NCI-H446 (cell line): ENCODE results near the gene AHRR.
"Not testable (repeated sequence)": the region's sequence is repeated elsewhere in the genome, so short reads cannot be mapped to it uniquely, and the experiment has no call there.

Experiments
- DNase-seq, 2 experiments: peaks; one replicate each; lab custom pipeline; 2025; lab: John Stamatoyannopoulos, UW

The AHRR gene

DNA sequence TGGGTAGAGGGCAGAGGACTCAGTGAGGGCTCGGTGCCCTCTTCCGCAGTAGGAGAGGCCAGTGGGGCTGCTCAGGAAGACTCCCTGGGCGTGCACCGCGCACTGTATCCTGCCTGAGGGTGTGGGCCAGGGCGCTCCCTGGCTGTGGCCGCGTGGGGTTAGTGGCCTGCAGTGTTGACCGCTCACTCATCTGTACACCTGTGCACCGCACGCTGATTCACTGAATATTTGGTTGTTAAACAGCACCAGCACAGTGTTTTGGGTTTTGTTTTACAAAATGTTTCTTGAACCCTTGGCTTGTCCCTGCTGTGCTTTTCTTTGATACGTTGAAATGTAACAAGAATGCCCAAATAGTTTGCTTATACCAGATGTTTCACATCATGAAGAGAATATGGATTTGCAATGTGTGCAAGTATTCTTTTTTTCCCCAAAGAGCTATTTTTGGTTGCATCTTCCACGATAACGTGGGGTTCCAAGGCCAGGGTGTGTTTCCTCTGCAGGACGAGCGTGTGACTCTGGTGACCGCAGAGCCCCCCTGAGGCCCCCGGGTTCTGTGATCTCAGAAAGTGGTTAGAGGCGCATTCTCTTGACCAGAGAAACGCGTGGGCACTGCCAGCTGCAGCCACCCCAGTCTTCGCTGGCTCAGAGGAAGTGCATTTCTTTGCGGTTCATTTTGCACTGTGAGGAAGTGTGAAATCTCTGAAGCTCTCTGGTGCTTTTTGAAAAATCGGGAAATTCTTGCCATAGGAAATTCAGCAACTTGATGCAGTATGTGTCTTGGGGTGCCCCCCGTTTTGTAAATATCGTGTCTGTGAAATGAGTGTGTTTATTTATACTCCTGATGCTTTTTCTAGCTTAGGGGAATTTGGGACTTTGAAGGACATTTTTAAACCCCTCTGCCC, 46.9 kb downstream of the AHRR start:
- DNase-seq, result no peak

DNA sequence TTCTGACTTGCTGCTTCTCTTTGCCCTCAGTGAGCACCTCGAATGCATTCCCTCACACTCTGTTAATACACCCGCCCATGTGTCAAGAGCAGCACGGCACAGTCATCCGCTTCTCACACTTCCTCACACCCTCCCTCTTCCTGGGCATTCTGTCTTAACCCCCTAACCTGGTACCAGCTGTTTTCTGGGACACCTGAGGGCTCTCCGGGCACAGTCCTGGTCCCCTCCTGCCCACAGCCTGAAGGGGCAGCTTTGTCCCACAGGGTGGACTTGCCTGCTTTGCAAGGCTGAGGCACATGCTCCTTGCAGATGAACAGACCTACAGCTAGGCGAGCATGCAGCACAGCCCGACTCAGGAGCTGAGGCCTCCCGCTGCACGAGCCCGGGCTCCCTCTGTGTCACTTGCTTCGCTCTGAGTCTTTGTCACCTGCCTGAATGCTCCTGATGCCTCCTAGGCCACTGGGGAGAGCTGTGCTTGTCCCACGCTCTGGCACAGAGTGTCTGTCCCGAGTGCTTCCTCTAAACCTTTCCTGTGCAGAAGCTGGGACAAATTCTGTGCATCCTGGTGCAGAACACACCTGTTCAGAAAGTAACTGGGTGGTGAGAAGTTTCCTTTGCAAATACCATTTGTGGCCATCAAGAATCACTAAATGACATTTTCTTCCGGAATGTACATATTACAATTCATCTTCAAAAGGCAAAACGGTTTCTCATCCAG, 47.8 kb downstream of the AHRR start:
- no peak for DNase-seq

DNA sequence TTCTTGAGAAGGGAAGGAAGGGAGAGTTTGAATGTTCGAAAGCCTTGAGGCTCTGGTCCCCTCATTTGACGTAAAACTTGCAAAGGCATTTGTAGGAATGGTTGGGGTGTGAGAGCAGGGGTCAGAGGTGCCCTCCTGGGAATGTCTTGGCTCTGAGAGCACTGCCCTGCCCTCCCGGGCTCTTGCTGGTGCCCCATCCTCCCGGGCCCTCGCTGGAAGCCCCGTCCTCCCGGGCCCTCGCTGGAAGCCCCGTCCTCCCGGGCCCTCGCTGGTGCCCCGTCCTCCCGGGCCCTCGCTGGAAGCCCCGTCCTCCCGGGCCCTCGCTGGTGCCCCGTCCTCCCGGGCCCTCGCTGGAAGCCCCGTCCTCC, 48.3 kb downstream of the AHRR start:
- DNase-seq, result not testable (repeated sequence)

- DNase-seq, result no peak
Observed at GRCh38 chr5:370311-370958, 48.9 kb downstream of the AHRR start.

DNA sequence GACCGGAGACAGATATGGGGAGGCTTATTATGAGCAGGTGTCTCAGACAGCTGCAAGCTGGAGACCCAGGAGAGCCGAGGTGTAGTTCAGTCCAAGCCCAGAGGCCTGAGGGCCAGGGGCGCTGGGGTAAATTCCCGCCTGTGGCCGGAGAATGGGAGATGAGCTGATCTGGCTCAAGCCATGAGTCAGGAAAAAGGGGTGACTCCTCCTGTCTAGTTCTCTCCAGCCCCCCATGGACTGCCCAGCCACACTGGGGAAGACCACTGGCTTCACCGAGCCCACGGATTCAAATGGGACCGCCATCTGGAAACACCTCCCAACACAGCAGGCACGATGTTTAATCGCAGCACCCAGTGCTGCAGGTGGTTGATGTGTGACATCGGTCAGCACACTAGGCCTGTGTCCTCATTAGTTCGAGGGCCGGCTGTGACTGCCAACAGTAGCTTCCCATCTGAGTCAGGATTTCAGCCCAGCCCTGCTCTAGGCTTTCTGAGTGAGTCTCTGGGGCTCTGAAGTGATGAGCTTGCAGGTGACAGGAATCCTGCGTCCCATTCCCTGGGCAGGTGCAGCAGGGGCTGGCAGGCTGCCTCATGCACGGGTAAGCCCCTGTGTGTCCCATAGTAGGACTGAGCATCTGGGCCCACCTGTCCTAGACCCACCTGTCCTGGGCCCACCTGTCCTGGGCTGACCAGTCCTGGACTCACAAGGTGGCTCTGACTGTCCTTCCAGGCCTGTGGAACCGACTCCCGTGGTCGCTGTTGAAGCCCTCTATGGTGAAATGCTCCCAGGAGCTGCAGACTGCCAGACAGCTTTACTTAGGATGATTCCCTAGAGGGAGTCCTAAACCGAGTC, 49.7 kb downstream of the AHRR start:
- DNase-seq, result no peak

- no peak for DNase-seq
Observed at GRCh38 chr5:371811-372555, 50.5 kb downstream of the AHRR start.

- DNase-seq, result no peak
Observed at GRCh38 chr5:372556-372995, 51.1 kb downstream of the AHRR start.

- no peak for DNase-seq
Observed at GRCh38 chr5:372996-373709, 51.6 kb downstream of the AHRR start.

- no peak for DNase-seq
Observed at GRCh38 chr5:373710-374602, 52.4 kb downstream of the AHRR start.

DNA sequence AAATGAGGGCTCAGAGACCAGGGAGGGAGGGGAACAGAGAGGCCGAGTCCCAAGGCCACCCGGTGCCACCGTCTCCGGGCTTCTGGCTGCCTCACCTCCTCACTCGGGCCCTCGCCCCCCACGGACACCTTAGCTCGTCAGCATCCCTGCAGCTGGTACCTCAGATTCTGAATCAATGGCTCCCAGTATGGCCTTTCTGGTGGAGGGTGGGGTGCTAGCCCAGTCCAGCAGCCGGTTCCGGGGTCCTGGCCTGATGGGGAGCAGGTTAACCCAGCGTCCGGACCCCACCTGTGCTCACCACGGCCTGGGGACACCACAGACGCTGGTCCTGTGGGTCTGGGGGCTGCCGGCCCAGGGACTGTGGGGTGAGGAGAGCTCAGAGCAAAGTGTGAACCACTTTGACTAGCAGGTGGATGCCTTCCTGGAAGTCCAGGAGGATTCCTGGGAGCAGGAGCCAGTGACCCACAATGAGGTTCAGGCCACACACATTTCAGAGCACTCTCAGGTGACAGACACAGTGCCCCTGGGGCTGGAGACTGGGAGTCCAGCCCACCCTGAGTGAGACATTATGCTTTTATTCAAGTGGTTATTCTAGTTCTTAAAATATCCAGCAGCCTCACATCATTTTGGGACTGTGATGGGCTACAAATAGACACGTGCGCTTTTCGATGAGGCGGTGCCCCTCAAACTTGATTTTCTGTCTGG, 53.3 kb downstream of the AHRR start:
- no peak for DNase-seq

GRCh38 chr5:375336-375920, 53.9 kb downstream of the AHRR start:
- no peak for DNase-seq

DNA sequence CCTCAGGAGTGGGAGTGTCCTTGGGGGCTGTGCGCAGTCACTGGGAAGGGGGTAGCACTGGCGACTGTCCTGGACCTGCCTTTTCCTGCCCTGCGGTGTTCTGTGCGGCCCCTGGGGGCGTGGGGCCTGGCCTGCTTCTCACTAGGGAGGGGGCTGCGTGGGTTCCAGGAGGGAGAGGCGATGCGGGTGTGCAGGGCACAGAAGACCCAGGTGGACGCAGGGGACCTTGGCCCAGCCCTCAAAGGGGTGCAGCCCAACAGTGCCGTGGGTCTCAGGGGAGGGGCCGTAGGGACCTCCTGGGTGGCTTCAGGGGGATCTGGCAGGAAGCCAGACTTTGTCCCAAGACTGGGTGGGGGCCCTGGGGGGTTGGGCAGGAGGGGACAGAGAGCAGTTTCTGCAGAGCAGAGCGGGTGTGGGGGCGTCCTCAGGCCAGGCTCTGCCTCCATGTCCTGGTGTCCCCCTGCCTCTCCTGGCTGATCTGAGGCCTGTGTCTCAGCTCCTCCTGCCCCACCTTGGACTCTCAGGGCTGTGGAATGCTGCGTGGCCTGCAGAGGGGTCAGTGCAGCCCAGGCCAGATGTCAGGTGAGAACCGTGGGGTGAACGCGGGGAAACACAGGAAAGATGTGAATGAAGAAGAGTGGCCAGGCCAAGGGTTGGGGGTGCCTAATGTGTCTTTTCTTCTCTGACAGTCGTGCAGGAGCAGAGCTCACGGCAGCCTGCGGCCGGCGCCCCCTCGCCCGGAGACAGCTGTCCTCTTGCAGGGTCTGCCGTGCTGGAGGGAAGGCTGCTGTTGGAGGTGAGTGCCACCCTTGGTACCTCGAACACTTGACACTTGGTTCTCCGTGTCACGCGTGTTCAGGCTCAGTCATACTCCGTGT, 54.6 kb downstream of the AHRR start:
- no peak for DNase-seq

GRCh38 chr5:376799-377325, 55.3 kb downstream of the AHRR start:
- no peak for DNase-seq

- DNase-seq, result no peak
Observed at GRCh38 chr5:377326-377981, 55.9 kb downstream of the AHRR start.

- no peak for DNase-seq
Observed at GRCh38 chr5:378301-378891, 56.9 kb downstream of the AHRR start.
